HG03159 (cell line): ENCODE data around the gene LYPD8.

ENCODE experiments used
- ATAC-seq: cut with Tn5 transposase; IDR thresholded peaks from one replicate; pipeline ENCODE4 v1.9.1; 2021; ENCODE audit warnings: mild to moderate bottlenecking, moderate library complexity; ENCODE audit not compliant: unreplicated experiment

Gene LYPD8

DNA sequence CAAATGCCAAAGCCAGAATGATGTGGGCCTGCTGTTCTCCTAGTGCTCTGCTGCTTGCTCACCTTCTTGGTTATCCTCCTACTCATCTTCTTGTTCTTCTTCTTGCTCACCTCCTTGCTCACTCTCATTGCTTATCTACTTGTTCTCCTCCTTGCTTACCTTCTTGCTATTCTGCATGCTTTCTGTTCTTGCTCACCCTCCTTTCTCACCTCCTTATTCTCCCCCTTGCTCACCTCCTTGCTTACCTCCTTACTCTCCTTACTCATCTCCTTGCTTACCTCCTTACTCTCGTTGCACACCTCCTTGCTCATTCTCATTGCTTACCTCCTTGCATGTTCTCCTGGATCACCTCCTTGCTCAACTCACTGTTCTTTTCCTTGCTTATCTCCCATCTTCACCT is 52.8 kb downstream of the LYPD8 start, which contains the start of gene OR14I1:
OR14I1 (minus strand) TSS at position 53 of the 400 bp plus-strand sequence.
- no peak for ATAC-seq

- no peak for ATAC-seq
Observed at GRCh38 chr1:248699099-248699498, 56.5 kb downstream of the LYPD8 start.

GRCh38 chr1:248697907-248698306 is 57.7 kb downstream of the LYPD8 start:
- no peak for ATAC-seq

GRCh38 chr1:248696774-248697173 is 58.8 kb downstream of the LYPD8 start:
- no peak for ATAC-seq

DNA sequence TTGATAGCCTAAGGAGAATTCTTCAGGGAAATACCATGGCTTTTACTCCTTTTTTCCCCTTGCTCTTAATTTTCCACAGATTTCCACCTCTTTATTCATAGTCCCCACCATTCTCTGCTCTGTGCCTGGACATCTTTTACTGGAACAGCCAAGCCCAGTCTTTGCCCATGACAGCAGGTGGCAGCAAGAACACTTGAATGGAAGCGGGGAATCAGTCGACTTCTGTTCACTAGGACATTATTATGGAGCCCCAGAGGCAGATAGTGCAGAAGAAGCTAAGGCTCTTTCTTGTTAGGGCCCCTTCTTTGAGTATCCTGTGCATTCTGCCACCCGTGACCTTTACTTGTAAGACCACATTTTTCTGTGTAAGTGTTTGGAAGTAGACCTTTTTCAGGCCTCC is 59.3 kb downstream of the LYPD8 start:
- no peak for ATAC-seq

DNA sequence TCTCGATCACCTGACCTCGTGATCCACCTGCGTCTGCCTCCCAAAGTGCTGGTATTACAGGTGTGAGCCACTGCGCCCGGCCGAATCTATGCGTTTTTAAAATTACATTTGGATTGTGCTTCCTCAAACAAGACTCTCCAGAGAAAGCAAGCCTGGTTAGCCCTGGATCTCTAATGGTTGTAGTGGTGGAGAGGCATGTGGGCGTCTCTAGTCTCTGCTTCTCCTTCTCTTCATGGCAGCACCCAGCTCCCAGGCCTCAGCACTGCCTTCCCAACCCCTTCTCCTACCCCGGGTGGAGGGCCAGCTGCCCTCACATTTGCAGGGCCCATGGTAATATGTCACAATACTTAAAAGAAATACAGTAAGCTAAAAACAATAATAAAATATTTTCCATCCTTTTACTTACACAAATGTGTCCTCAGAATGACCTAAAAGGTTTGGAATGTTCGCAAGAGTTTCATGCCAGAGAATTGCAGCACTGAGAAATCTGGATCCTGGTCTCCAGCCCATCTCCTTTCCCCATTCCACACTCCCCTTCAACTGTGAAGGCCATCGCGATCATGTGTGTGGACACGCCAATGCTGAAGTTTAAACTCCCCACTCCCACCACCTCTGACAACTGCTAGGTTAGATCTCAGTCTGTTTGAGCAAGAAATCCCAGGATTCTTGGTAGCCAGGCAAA is 60.0 kb downstream of the LYPD8 start:
- ATAC-seq = no peak

- no peak for ATAC-seq
Observed at GRCh38 chr1:248691567-248692155, 63.9 kb downstream of the LYPD8 start.
